ENCODE measurements around the gene ATG14.
A peak's percentile ranks its signal among the peaks of the same experiment; 100 is the strongest.
"Not testable (repeated sequence)": the region's sequence is repeated elsewhere in the genome, so short reads cannot be mapped to it uniquely, and the experiment has no call there.

ATG14 gene

DNA sequence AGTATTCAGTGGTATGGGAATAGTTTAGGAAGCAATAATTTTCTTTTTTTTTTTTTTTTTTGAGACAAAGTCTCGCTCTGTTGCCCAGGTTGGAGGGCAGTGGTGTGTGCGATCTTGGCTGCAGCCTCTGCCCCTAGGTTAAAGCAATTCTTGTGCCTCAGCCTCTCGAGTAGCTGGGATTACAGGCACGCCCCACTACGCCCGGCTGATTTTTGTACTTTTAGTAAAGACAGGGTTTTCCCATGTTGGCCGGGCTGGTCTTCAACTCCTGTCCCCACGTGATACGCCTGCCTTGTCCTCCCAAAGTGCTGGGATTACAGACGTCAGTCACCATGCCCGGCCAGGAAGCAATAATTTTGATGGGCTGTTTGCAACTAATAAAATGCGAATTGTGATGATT lies 62.1 kb downstream of the ATG14 start:
- no peak for DNase-seq

DNA sequence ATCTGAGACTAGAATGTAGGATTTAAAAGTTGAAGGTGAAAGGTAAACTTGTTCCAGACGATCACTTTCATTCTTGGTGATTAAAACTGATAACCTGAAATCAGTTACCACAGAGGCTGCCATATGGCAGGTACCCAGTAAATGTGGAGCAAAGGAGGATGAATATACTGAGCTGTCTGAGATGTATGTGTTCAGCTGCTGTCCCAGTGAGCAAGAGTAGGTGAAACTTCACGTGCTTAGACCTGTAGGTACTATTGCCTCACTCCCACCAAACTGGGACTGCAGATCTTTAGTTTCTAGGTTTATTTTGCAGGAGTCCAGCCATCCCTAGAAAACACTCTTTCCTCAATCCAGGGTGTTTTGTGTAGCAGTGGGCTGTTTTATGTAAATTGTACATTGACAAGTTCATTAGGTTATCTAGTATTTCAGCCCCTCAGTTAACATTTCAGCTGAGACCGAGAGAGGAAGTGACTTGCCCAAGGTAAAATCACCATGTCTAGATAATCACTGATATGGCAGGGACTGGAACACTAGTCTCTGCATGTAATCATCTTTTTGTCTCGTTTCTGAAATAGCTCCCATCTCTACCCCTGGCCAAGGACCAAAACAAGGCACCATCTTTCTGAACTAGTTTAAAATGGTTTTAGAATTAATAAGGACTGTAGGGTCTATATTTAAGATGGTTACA lies 62.7 kb downstream of the ATG14 start:
- DNase-seq = no peak

DNA sequence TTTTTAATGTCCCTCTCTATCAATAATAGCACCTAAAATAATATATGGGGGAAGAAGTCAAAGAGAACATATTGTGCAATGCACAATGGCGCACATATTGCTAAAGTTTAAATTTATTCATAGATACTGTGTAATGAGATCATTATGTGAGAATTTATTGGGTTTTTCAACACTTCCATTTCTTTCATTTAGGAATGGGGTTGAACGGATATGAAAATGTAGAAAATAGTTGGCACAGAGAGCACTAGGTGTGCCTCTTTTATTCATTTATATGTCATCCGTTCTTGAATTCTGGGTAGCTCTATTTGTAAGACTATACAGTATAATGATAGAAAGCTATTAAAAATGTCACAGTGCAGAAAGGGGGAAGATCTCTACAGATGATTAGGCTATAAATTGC lies 63.9 kb downstream of the ATG14 start:
- DNase-seq = no peak

DNA sequence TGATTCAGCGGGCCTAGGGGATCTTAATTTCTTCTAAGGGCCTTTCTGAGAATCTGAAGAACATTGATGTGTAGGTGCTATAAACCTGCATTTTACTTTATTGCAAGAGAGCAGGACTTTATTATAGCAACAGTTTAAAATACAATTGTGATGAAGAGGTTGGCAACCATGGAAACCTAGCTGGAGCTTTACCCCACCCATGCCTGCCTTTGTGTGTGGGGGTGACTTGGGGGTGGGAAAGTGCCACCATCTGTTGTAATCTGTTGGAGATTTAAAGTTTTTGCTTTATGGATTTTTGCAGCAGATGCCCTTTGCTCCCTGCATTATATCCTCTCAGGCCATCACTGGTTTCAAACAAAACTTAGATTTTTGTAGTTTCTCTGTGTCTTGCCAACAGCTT lies 64.6 kb downstream of the ATG14 start:
- no peak for DNase-seq

DNA sequence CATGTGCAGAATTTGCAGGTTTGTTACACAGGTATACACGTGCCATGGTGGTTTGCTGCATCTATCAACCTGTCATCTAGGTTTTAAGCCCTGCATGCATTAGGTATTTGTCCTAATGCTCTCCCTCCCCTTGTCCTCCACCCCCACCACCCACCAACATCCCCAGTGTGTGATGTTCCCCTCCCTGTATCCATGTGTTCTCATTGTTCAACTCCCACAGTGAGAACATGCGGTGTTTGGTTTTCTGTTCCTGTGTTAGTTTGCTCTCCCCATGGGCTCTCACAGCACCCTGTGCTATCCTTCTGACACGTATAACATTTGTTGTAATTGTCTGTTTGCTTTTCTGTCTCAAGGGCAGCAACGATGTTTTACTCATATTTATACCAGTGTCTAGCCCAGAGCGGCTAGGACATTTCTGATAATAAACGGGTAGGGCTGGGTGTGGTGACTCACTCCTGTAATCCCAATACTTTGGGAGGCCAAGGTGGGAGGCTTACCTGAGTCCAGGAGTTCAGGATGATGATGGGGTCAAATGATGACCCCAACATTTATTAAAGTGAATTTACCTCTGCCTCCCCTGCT lies 67.0 kb downstream of the ATG14 start:
- not testable (repeated sequence) for DNase-seq

DNA sequence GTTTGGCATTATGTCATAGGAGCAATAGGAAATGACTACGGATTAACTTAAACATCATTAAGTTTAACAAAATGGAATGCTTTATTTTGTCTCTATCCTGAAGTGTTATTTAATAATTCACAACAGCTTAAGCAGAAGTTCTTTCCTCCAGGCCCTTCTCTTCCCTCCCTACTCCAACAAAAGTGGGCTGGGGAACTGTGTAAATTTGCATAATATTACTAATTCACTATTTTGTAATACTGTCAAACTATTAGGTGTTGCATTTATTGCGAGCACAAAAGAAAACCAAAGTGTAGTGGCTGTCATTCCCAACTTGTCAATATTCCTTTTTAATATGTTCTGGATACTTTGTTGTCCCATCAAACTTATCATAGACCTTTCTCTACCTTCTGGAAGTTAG lies 69.8 kb downstream of the ATG14 start:
- no peak for DNase-seq

DNA sequence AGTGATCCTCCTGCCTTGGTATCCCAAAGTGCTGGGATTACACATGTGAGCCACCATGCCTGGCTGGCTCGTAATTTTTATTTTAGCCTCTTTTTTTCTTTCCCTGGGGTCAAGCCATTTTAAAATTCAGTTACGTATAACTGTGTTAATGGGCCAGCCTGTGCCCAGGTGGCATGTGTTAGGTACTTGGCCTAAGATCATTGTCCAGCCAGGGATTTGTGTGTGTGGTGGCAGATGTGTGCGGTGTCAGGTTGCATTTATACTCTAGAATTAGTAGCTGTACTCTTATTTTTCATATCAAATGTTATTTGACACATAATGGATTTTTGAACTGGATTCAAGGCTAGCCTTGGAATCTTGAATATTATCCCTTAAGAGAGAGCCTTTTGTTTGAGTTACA lies 71.1 kb downstream of the ATG14 start:
- no peak for DNase-seq

DNA sequence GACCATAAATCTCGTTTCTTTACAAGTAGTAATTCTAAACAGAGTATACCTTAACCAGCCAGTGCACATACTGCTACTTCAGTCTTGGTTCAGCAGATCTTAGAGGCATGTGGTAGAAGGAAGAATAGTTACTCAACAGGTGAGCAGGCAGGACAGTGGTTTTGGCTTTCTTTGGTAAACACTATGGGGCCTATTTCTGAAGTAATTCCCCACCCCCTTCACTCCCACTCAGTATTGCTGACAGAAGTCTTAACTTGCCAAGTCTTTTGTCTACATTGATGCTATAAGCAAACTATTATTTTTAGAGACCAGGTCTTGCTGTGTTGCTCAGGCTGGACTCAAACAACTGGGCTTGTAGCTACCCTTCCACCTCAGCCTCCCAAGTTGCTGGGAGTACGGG lies 71.9 kb downstream of the ATG14 start:
- DNase-seq = peak; percentile 44

DNA sequence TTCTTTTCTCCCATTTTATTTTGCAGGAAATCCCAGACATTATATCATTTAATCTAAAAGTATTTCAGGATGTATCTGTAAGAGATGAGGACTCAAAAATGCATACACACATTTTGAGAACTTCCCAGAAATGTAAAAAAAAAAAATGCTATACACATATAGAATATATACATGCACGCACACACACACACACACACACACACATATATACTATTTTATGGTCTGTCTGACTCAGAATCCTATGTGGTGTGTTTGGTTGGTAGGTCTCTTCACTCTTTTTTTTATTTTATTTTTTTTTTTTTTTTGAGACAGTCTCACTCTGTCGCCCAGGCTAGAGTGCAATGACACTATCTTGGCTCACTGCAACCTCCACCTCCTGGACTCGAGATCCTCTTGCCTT lies 74.9 kb downstream of the ATG14 start:
- DNase-seq = no peak

DNA sequence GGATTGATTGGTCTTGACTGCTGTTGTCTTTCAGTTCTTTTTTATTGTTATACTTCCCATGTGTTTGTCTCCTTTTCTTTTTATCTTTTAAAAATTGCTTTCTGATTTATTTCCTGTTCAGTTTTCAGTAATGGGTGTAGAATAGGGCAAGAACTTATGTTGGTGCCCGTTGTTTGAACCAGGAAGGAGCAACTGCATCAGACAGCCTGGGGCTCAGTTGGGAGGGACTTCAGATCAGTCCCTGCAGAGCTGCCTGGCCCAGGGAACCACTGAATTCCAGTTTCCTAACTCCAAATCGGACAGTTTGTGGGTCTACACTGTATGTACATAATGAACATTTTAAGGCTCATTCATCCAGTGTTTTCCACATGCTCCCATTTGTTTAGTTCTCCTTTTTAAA lies 75.5 kb downstream of the ATG14 start:
- peak; percentile 26 for DNase-seq

DNA sequence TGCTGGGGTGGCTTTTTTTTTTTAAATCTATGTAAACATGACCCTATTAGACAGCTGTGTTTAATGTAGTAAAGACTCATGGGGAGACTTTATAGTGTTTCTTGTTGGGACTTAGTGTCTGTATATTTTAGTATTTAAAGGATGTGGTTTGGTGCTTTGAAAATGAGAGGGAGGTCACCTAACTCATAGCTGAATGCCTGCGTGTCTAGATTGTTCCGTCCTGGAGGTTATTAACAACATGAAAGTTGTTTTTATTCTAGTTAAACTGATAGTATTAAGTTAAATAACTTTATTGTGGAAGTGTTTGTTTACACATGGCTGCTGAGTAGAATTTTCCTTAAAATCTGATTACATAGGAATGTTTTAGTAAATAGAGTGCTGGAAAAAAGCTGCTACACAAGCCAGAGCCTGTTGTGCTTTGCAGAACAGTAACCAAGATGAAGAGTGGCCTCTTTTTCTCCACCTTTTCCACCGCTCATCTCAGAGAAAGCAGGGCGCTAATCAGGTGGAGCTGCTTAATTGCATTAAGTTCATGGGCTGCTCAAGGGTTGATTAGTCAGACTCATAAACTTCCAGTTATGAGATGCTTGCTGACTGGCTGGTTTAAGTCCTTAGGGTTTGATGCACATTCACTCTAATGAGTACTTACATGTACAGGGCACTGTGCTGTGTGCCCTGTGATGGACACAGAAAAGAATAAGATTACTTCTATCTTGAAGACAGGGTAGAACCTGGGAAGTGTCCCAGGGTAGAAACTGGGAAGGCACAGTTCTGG lies 77.7 kb downstream of the ATG14 start:
- no peak for DNase-seq

DNA sequence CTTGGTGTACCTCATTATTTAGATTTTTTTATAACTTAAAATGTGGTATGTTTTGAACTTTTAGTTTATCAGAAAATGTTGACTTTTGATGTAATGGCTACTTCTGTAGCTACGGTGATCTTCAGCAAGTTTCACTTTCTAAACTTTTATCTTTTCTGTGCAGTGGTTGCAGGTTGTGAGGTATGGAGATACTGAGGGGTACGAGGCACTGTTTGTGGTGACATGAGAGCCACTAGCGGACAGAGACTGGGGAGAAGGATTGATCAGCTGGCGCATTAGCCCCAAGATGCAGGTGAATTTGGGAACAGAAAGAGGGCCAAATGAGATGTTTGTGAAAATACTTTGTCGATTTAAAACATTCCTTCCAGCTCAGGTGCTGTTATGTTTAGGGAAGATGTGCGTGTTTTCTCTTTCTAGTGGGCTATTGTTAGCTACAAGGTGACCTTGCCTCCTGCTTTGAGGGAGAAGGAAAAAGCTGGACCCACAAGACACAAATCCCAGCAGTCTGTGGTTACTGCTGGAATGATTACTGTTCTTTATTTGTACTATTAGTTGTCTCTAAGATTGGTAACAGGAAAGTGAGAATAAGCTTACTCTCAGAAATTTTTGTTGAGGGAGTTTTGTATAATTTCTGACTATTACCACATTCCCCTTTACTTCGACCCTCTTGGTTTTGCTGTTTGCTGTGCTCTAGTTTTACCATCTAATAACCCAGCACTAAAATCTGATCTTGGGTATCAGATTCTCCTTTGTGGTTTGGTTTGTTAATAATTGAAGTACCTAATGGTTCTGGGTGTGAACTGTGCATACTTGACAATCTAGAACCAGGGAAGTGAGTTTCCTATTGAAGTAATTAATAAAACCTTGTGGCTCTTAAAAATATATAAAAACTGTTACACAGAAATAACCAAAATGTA lies 78.7 kb downstream of the ATG14 start:
- no peak for DNase-seq

DNA sequence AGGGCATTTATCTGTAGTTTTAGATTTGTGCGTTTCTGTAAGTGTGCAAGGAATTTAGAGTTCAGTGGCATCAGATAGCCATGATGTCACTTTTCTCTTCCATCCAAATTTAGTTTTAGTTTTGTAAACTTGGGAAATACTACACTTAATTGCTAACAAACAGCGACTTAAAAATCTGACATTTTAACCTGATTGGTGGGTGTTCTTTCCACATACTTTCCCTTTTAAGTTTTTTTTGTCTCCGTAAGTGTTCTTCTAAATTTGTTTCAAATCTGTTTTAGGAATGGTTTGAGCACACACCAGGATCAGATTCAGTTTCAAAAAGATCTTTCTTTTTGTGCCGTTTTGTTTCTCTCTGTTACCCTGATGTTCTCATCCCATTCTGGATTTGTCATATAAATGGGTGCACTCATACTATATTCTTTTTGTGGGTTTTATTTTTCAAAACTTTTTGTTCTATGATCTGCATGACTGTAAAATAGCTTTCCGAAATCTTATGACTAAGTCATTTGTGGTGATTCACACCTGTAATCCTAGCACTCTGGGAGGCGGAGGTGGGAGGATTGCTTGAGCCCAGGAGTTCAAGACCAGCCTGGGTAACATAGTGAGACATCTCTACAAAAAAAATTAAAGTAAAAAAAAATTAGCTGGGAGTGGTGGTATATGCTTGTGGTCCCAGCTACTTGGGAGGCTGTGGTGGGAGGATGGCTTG lies 81.5 kb downstream of the ATG14 start:
- peak; percentile 68 for DNase-seq

DNA sequence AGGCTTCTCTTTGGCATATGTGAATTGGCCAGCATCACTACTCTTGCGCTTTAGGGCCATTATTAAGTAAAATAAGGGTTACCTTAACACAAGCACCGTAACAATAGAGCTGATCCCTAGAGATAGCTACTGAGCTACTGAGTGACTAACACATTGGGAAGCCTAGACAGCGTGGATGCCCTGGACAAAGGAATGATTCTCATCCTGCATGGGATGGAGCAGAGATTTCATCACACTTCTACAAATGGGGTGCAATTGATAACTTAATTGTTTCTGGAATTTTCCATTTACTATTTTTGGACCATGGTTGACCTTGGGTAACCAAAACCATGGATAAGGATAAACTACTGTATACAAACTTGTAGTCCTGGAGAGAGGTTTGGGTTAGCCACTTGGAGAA lies 83.3 kb downstream of the ATG14 start:
- no peak for DNase-seq

DNA sequence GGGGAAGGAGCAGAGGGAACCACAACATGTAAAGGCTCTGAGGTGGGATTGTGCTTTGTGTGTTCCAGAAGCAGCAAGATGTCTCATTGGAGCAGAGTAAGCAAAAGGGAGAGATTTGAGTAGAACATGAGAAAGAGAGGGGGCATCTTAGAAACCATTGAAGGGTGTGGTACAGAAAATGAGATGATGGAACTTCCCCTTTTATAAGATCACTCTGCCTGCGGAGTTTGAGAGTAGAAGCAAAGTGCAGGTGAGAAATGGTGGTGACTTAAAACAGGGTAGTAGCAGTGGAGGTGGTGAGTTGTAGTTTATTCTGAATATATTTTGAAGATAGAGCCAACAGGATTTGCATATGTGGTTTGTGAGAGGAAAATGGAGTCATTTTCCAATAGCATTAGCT lies 84.5 kb downstream of the ATG14 start:
- DNase-seq = no peak

DNA sequence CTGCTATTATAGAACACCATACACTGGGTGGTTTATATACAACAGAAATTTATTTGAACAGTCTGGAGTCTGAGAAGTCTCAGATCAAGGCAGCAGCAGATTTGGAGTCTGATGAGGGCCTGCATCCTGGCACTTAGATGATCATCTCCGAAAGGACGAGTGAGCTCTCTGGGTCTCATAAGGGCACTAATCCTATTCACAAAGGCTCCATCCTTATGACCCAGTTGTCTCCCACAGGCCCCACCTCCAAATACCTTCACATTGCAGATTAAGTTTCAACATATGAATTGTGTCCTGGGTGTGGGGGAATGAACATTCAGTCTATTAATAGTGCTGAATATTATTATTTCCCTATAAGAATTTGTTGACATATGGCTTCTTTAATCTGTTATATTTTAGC lies 86.8 kb downstream of the ATG14 start:
- no peak for DNase-seq

DNA sequence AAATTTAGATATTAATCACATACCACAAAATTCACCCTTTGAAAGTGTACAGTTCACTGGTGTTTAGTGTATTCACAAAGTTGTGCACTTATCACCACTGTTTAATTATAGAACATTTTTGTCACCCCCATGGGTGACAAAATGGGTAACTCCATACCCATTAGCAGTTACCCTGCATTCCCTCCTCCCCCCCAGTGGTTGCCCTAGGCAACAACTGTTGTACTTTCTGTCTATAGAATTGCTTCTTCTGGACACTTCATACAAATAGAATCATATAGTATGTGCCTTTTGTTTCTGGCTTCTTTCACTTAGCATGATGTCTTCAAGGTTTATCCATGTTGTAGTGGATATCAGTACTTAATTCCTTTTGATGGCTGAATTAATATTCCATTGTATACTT lies 87.7 kb downstream of the ATG14 start:
- DNase-seq = no peak

DNA sequence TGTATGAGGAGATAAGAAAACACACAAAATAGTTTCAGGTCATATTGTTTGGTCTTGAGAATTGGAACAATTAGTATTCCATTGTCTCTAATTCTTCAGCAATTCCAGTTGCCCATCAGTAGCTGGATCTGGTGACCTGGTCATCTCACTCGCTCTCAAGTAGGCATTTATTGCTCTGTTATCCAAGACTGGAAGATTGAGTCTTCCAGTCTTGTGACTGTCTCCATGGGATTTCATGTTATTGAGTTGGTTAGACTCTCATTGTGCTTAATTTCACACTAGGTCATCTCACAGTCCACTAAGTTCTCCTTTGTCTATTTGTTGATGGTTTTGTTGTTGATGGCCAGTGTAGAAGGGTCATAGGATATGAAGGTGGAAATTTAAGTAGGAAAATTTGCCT lies 92.9 kb downstream of the ATG14 start:
- no peak for DNase-seq

DNA sequence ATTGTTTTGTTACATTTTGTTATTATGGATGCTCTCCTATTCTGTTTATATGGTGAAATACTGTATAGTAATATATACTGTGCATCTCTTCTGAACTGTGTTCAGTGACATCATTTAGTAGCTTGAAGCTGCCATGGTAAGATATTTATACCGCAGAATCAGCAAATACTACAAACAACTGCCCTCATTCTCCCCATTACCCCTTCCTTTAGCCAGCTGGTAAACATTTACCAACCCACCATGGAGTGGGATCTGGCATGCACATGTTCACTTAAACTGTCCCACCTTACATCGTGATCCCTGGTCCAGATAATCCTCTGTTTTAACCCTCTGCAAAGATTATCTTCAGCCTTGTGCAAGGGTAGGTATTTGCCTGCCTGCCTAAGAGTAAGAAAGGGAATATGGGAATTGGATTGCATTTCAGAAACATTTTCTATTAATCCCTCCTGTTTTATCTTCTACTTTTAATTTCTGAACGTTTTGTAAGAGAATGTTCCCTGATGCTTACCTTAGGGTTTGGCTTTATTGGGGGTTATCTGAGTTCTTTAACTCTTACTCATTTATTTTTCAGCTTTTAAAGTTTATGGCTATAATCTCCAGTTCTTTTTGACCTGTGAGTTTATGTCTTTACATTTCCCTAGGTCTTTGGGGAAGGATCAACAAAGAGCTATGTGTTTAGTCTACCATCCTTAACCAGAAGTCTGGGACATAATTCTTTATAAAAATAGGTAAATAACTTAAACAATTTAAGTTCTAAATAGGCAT lies 93.9 kb downstream of the ATG14 start:
- no peak for DNase-seq

DNA sequence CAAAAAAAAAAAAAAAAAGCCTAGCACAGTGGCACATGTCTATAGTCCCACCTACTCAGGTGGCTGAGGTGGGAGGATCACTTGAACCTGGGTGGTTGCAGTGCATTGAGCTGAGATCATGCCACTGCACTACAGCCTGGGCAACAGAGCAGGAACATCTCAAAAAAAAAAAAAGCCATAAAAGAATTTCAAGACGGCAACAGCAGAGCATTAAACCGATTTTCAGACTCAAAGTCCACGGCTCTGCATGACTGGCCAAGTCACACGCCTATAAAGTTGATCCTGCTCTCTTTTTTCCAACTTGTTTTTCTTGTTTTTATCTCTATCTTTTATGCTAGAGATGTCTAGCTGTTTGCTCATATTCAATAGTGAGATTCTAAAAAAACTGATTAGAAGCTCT lies 95.1 kb downstream of the ATG14 start:
- no peak for DNase-seq
